HG03432 (cell line): ENCODE data around the gene RAB20.

Experiments
- ATAC-seq: cut with Tn5 transposase; IDR thresholded peaks from one replicate; pipeline ENCODE4 v1.9.1; 2021; ENCODE audit warnings: mild to moderate bottlenecking, moderate library complexity; ENCODE audit not compliant: unreplicated experiment

The RAB20 gene

DNA sequence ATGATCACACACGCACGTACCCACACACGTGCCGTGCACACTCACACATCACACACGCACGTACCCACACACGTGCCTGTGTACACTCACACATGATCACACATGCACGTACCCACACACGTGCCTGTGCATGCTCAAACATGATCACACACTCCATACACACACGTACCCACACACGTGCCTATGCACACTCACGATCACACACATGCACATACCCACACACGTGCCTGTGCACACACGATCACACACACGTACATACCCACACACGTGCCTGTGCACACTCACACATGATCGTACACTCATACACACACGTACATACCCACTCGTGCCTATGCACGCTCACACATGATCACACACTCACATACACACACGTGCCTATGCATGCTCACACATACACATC lies 86.8 kb downstream of the RAB20 start:
- ATAC-seq, result no peak
